ENCODE measurements around the gene ITFG1.
"Not testable (repeated sequence)": the region's sequence is repeated elsewhere in the genome, so short reads cannot be mapped to it uniquely, and the experiment has no call there.

ITFG1 gene

GRCh38 chr16:47481698-47482374 lies 21.0 kb upstream of the ITFG1 start:
- no peak for TF ChIP-seq CTCF (IDR thresholded peaks at IDR 0.05; ENCODE audit: extremely low read depth, missing control alignments)
- DNase-seq (ENCODE audit: low spot score) = no peak

GRCh38 chr16:47480410-47480809 lies 19.5 kb upstream of the ITFG1 start:
- DNase-seq (ENCODE audit: low spot score) = no peak
- no peak for TF ChIP-seq CTCF (IDR thresholded peaks at IDR 0.05; ENCODE audit: extremely low read depth, missing control alignments)

- no peak for TF ChIP-seq CTCF (IDR thresholded peaks at IDR 0.05; ENCODE audit: extremely low read depth, missing control alignments)
- DNase-seq (ENCODE audit: low spot score) = no peak
These were observed 16.8 kb upstream of the ITFG1 start for GRCh38 chr16:47477679-47478078.

GRCh38 chr16:47476654-47477345 lies 15.9 kb upstream of the ITFG1 start:
- no peak for TF ChIP-seq CTCF (IDR thresholded peaks at IDR 0.05; ENCODE audit: extremely low read depth, missing control alignments)
- no peak for DNase-seq (ENCODE audit: low spot score)

GRCh38 chr16:47475786-47476185 lies 14.9 kb upstream of the ITFG1 start:
- no peak for TF ChIP-seq CTCF (IDR thresholded peaks at IDR 0.05; ENCODE audit: extremely low read depth, missing control alignments)
- DNase-seq (ENCODE audit: low spot score) = no peak

- TF ChIP-seq CTCF (IDR thresholded peaks at IDR 0.05; ENCODE audit: extremely low read depth, missing control alignments) = no peak
- DNase-seq (ENCODE audit: low spot score) = no peak
These were observed 12.9 kb upstream of the ITFG1 start for GRCh38 chr16:47473792-47474191.

- not testable (repeated sequence) for DNase-seq (ENCODE audit: low spot score)
These were observed 12.1 kb upstream of the ITFG1 start for GRCh38 chr16:47473004-47473403.

GRCh38 chr16:47470810-47471209 lies 9.9 kb upstream of the ITFG1 start:
- no peak for DNase-seq (ENCODE audit: low spot score)
- TF ChIP-seq CTCF (IDR thresholded peaks at IDR 0.05; ENCODE audit: extremely low read depth, missing control alignments) = no peak

Measured in GM20000 (cell line).